ENCODE results near the gene CNNM1. TPM values are rescaled to one million over a fixed set of nuclear protein-coding genes. Genes with fewer than 3 reads are reported as not detected.

The CNNM1 gene
- total and polyA plus RNA-seq, 2 donors (not counting 1 experiment from before 2014, with no cell fraction given), result not detected

GRCh38 chr10:99375426-99375825, 46.3 kb downstream of the CNNM1 start:
- Histone ChIP-seq H3K4me3 (ENCODE audit: control extremely low read depth in 1 of 5, extremely low read depth in 1 of 5, insufficient read depth in 1 of 5, low read depth in 2 of 5, low read length in 4 of 5) (no peak overlapping the region), H3K4me1 (ENCODE audit: control insufficient read depth in 2 of 2, insufficient read depth in 2 of 2, low read length in 2 of 2) (peaks cover 4 to 5% of the 10 kb centered on the region in 2 donors), H3K79me2 (ENCODE audit: control insufficient read depth, insufficient read depth, low read length) (no peaks in the 10 kb centered on the region), H3K36me3 (replicated peaks in 1 of 2; ENCODE audit: control extremely low read depth in 1 of 2, control insufficient read depth in 1 of 2, extremely low read depth in 1 of 2, insufficient read depth in 2 of 2, low read length in 1 of 2) (no peaks in the 10 kb centered on the region), H3K27ac (ENCODE audit: low read length in 2 of 2) (no peak overlapping the region), H2AFZ (ENCODE audit: insufficient read depth, low read depth, low read length, poor library complexity, severe bottlenecking) (no peak overlapping the region), H3K9me3 (ENCODE audit: control extremely low read depth in 1 of 3, control insufficient read depth in 2 of 3, insufficient read depth in 1 of 3, low read length in 2 of 3) (no peaks in the 10 kb centered on the region), H3K9ac (ENCODE audit: low read length) (no peak overlapping the region), H3K4me2 (replicated peaks; ENCODE audit: low read depth, low read length, poor library complexity, severe bottlenecking) (no peak overlapping the region), H4K20me1 (ENCODE audit: control insufficient read depth, insufficient read depth, low read length, poor library complexity, severe bottlenecking) (no peaks in the 10 kb centered on the region), H3K27me3 (replicated peaks in 1 of 4; ENCODE audit: control extremely low read depth in 1 of 4, control insufficient read depth in 3 of 4, insufficient read depth in 4 of 4, low read length in 3 of 4) (peaks cover 0 to 3% (median 0%) of the 10 kb centered on the region in 4 experiments)
- Mint-ChIP-seq H3K4me1 (peaks cover 5% of the 10 kb centered on the region), H3K27me3 (peaks cover 12% of the 10 kb centered on the region), H3K9me3 (ENCODE audit: insufficient read depth) (no peaks in the 10 kb centered on the region), H3K4me3 (no peak overlapping the region), H3K27ac (no peak overlapping the region)
- TF ChIP-seq, protein P1, sequence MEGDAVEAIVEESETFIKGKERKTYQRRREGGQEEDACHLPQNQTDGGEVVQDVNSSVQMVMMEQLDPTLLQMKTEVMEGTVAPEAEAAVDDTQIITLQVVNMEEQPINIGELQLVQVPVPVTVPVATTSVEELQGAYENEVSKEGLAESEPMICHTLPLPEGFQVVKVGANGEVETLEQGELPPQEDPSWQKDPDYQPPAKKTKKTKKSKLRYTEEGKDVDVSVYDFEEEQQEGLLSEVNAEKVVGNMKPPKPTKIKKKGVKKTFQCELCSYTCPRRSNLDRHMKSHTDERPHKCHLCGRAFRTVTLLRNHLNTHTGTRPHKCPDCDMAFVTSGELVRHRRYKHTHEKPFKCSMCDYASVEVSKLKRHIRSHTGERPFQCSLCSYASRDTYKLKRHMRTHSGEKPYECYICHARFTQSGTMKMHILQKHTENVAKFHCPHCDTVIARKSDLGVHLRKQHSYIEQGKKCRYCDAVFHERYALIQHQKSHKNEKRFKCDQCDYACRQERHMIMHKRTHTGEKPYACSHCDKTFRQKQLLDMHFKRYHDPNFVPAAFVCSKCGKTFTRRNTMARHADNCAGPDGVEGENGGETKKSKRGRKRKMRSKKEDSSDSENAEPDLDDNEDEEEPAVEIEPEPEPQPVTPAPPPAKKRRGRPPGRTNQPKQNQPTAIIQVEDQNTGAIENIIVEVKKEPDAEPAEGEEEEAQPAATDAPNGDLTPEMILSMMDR (IDR thresholded peaks at IDR 0.05), result no peak
- no peak for TF ChIP-seq EZH2 (IDR thresholded peaks at IDR 0.05; ENCODE audit: borderline replicate concordance, insufficient read depth, low read depth, low read length, poor library complexity, severe bottlenecking)
- intact Hi-C loops (cut with micrococcal nuclease), result no loop called here
- ChIA-PET CTCF (no interaction called here), POLR2A (no interaction called here)
- ATAC-seq (ENCODE audit: low read depth) (no peak), DNase-seq (no peak)

DNA sequence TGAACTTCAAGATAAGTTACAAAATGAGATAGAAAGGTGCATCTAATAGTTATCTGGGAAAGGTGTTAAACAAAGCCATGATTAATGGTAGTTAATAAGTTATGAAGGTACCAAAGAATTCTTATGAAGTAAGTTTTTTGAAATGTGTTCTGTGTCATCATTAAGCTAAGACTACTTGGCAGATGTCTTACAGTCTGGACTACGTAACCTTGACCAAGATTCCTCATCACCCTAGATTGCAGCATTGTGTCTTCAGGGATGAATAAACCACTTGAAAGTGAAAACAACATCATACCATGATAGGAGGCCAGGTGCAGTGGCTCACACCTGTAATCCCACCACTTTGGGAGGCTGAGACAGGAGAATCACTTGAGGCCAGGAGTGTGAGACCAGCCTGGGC, 53.0 kb downstream of the CNNM1 start:
- H3K9me3 ChIP-seq (ENCODE audit: control extremely low read depth in 1 of 3, control insufficient read depth in 2 of 3, insufficient read depth in 1 of 3, low read length in 2 of 3), result no peaks in the 10 kb centered on the region
- no peaks in the 10 kb centered on the region for H3K9me3 Mint-ChIP-seq (ENCODE audit: insufficient read depth)
- POLR2A ChIA-PET, result no interaction called here
- no peaks in the 10 kb centered on the region for H3K79me2 ChIP-seq (ENCODE audit: control insufficient read depth, insufficient read depth, low read length)
- CTCF ChIA-PET, result interaction anchor here (0.7 kb wide), 1 partner anchor 11 kb away, joined by 3 read pairs; no protein-coding TSS in a partner anchor
- H3K4me3 ChIP-seq (ENCODE audit: control extremely low read depth in 1 of 5, extremely low read depth in 1 of 5, insufficient read depth in 1 of 5, low read depth in 2 of 5, low read length in 4 of 5), result no peak overlapping the region
- TF ChIP-seq EZH2 (IDR thresholded peaks at IDR 0.05; ENCODE audit: borderline replicate concordance, insufficient read depth, low read depth, low read length, poor library complexity, severe bottlenecking), result no peak
- TF ChIP-seq, protein P1 (IDR thresholded peaks at IDR 0.05), result no peak
- H3K27me3 Mint-ChIP-seq, result peaks cover 11% of the 10 kb centered on the region
- H3K27ac ChIP-seq (ENCODE audit: low read length in 2 of 2), result no peak overlapping the region
- no peak overlapping the region for H3K4me2 ChIP-seq (replicated peaks; ENCODE audit: low read depth, low read length, poor library complexity, severe bottlenecking)
- H2AFZ ChIP-seq (ENCODE audit: insufficient read depth, low read depth, low read length, poor library complexity, severe bottlenecking), result no peak overlapping the region
- H3K4me1 ChIP-seq (ENCODE audit: control insufficient read depth in 2 of 2, insufficient read depth in 2 of 2, low read length in 2 of 2), result no peaks in the 10 kb centered on the region
- no peaks in the 10 kb centered on the region for H3K36me3 ChIP-seq (replicated peaks in 1 of 2; ENCODE audit: control extremely low read depth in 1 of 2, control insufficient read depth in 1 of 2, extremely low read depth in 1 of 2, insufficient read depth in 2 of 2, low read length in 1 of 2)
- DNase-seq (no peak), ATAC-seq (ENCODE audit: low read depth) (no peak)
- no peak overlapping the region for H3K4me3 Mint-ChIP-seq
- no peak overlapping the region for H3K27ac Mint-ChIP-seq
- H3K9ac ChIP-seq (ENCODE audit: low read length), result no peak overlapping the region
- H3K27me3 ChIP-seq (replicated peaks in 1 of 4; ENCODE audit: control extremely low read depth in 1 of 4, control insufficient read depth in 3 of 4, insufficient read depth in 4 of 4, low read length in 3 of 4), result no peaks in the 10 kb centered on the region
- no peaks in the 10 kb centered on the region for H4K20me1 ChIP-seq (ENCODE audit: control insufficient read depth, insufficient read depth, low read length, poor library complexity, severe bottlenecking)
- WGBS (ENCODE audit: insufficient coverage), result no CpG with 5 or more reads among the region's 1 CpG
- no peaks in the 10 kb centered on the region for H3K4me1 Mint-ChIP-seq
- intact Hi-C loops (cut with micrococcal nuclease), result no loop called here

All from B cell (primary cell).